Measurements from ENCODE around the gene CHST1. TPM values are rescaled to one million over a fixed set of nuclear protein-coding genes. Genes with fewer than 3 reads are reported as not detected.

The CHST1 gene
- total and polyA plus RNA-seq, 2 experiments from 2014 or later = 0.84 to 2.7 TPM

DNA sequence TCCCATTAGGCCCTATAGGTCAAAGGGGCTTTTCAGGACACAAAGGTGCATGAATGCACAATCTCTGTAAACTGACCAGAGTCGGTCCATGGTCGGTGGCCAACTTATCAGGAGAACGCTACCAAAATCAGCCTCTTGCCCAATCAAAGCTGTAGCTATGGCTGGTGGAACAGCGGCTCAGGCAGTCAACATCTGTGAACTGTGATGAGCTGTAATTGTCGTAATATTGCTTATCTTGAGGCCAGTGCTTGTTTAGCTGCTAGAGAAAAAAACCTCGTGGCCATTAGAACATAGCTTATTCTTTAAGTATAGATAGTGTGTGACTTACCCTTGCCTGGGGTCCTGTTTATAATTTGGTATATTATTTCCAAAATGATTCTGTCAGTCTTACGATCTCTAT lies 14.4 kb upstream of the CHST1 start:
- ATAC-seq = no peak

More for the DNA sequence above, 14.4 kb upstream of the CHST1 start:
- Mint-ChIP-seq H3K27me3 (ENCODE audit: insufficient read depth, low read depth, poor library complexity) (peaks cover 7% of the 10 kb centered on the region), H3K9me3 (no peaks in the 10 kb centered on the region), H3K4me1 (peaks cover 14% of the 10 kb centered on the region), H3K4me3 (no peak overlapping the region), H3K36me3 (ENCODE audit: low read depth) (no peaks in the 10 kb centered on the region), H3K27ac (no peak overlapping the region)
- Histone ChIP-seq H3K4me1 (ENCODE audit: insufficient read depth) (peaks cover 3% of the 10 kb centered on the region; the same call in 1 of the 2 replicates), H2AFZ (no peak overlapping the region), H3F3A (replicated peaks; ENCODE audit: low read depth) (no peaks in the 10 kb centered on the region), H3K79me2 (replicated peaks; ENCODE audit: insufficient read depth) (no peaks in the 10 kb centered on the region), H3K27me3 (ENCODE audit: insufficient read depth) (no peaks in the 10 kb centered on the region), H3K36me3 (ENCODE audit: insufficient read depth) (no peaks in the 10 kb centered on the region), H3K4me3 (no peak overlapping the region), H3K27ac (ENCODE audit: low read depth) (no peak overlapping the region), H3K4me2 (no peak overlapping the region), H3K9me2 (ENCODE audit: insufficient read depth) (no peaks in the 10 kb centered on the region; the same call in 1 of the 2 replicates), H4K20me1 (replicated peaks; ENCODE audit: insufficient read depth) (no peaks in the 10 kb centered on the region)
- no peak for DNase-seq (ENCODE audit: low spot score)
- TF ChIP-seq, protein P1, sequence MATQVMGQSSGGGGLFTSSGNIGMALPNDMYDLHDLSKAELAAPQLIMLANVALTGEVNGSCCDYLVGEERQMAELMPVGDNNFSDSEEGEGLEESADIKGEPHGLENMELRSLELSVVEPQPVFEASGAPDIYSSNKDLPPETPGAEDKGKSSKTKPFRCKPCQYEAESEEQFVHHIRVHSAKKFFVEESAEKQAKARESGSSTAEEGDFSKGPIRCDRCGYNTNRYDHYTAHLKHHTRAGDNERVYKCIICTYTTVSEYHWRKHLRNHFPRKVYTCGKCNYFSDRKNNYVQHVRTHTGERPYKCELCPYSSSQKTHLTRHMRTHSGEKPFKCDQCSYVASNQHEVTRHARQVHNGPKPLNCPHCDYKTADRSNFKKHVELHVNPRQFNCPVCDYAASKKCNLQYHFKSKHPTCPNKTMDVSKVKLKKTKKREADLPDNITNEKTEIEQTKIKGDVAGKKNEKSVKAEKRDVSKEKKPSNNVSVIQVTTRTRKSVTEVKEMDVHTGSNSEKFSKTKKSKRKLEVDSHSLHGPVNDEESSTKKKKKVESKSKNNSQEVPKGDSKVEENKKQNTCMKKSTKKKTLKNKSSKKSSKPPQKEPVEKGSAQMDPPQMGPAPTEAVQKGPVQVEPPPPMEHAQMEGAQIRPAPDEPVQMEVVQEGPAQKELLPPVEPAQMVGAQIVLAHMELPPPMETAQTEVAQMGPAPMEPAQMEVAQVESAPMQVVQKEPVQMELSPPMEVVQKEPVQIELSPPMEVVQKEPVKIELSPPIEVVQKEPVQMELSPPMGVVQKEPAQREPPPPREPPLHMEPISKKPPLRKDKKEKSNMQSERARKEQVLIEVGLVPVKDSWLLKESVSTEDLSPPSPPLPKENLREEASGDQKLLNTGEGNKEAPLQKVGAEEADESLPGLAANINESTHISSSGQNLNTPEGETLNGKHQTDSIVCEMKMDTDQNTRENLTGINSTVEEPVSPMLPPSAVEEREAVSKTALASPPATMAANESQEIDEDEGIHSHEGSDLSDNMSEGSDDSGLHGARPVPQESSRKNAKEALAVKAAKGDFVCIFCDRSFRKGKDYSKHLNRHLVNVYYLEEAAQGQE (IDR thresholded peaks at IDR 0.05; ENCODE audit: unreplicated experiment) = no peak
- TF ChIP-seq JUNB (IDR thresholded peaks at IDR 0.05; ENCODE audit: unreplicated experiment) (no peak), ZNF331 (CRISPR knock-in tag; IDR thresholded peaks at IDR 0.05; ENCODE audit: low read depth) (no peak), STAT1 (IDR thresholded peaks at IDR 0.05; ENCODE audit: unreplicated experiment) (no peak), NANOG (IDR thresholded peaks at IDR 0.05; ENCODE audit: borderline replicate concordance) (no peak), CREB1 (CRISPR knock-in tag; IDR thresholded peaks at IDR 0.05; ENCODE audit: low read depth) (no peak), EZH2phosphoT487 (IDR thresholded peaks at IDR 0.05; ENCODE audit: unreplicated experiment) (no peak), ZNF114 (CRISPR knock-in tag; IDR thresholded peaks at IDR 0.05) (no peak)
- TF ChIP-seq, protein P2, sequence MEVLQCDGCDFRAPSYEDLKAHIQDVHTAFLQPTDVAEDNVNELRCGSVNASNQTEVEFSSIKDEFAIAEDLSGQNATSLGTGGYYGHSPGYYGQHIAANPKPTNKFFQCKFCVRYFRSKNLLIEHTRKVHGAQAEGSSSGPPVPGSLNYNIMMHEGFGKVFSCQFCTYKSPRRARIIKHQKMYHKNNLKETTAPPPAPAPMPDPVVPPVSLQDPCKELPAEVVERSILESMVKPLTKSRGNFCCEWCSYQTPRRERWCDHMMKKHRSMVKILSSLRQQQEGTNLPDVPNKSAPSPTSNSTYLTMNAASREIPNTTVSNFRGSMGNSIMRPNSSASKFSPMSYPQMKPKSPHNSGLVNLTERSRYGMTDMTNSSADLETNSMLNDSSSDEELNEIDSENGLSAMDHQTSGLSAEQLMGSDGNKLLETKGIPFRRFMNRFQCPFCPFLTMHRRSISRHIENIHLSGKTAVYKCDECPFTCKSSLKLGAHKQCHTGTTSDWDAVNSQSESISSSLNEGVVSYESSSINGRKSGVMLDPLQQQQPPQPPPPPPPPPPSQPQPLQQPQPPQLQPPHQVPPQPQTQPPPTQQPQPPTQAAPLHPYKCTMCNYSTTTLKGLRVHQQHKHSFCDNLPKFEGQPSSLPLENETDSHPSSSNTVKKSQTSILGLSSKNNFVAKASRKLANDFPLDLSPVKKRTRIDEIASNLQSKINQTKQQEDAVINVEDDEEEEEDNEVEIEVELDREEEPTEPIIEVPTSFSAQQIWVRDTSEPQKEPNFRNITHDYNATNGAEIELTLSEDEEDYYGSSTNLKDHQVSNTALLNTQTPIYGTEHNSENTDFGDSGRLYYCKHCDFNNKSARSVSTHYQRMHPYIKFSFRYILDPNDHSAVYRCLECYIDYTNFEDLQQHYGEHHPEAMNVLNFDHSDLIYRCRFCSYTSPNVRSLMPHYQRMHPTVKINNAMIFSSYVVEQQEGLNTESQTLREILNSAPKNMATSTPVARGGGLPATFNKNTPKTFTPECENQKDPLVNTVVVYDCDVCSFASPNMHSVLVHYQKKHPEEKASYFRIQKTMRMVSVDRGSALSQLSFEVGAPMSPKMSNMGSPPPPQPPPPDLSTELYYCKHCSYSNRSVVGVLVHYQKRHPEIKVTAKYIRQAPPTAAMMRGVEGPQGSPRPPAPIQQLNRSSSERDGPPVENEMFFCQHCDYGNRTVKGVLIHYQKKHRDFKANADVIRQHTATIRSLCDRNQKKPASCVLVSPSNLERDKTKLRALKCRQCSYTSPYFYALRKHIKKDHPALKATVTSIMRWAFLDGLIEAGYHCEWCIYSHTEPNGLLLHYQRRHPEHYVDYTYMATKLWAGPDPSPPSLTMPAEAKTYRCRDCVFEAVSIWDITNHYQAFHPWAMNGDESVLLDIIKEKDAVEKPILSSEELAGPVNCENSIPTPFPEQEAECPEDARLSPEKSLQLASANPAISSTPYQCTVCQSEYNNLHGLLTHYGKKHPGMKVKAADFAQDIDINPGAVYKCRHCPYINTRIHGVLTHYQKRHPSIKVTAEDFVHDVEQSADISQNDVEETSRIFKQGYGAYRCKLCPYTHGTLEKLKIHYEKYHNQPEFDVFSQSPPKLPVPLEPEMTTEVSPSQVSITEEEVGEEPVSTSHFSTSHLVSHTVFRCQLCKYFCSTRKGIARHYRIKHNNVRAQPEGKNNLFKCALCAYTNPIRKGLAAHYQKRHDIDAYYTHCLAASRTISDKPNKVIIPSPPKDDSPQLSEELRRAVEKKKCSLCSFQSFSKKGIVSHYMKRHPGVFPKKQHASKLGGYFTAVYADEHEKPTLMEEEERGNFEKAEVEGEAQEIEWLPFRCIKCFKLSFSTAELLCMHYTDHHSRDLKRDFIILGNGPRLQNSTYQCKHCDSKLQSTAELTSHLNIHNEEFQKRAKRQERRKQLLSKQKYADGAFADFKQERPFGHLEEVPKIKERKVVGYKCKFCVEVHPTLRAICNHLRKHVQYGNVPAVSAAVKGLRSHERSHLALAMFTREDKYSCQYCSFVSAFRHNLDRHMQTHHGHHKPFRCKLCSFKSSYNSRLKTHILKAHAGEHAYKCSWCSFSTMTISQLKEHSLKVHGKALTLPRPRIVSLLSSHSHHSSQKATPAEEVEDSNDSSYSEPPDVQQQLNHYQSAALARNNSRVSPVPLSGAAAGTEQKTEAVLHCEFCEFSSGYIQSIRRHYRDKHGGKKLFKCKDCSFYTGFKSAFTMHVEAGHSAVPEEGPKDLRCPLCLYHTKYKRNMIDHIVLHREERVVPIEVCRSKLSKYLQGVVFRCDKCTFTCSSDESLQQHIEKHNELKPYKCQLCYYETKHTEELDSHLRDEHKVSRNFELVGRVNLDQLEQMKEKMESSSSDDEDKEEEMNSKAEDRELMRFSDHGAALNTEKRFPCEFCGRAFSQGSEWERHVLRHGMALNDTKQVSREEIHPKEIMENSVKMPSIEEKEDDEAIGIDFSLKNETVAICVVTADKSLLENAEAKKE (CRISPR knock-in tag; IDR thresholded peaks at IDR 0.05) = no peak
- TF ChIP-seq, protein P3, sequence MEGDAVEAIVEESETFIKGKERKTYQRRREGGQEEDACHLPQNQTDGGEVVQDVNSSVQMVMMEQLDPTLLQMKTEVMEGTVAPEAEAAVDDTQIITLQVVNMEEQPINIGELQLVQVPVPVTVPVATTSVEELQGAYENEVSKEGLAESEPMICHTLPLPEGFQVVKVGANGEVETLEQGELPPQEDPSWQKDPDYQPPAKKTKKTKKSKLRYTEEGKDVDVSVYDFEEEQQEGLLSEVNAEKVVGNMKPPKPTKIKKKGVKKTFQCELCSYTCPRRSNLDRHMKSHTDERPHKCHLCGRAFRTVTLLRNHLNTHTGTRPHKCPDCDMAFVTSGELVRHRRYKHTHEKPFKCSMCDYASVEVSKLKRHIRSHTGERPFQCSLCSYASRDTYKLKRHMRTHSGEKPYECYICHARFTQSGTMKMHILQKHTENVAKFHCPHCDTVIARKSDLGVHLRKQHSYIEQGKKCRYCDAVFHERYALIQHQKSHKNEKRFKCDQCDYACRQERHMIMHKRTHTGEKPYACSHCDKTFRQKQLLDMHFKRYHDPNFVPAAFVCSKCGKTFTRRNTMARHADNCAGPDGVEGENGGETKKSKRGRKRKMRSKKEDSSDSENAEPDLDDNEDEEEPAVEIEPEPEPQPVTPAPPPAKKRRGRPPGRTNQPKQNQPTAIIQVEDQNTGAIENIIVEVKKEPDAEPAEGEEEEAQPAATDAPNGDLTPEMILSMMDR (conservative IDR thresholded peaks at IDR 0.05; ENCODE audit: low read depth in 2 of 2) = no peak
- TF ChIP-seq, protein P4, sequence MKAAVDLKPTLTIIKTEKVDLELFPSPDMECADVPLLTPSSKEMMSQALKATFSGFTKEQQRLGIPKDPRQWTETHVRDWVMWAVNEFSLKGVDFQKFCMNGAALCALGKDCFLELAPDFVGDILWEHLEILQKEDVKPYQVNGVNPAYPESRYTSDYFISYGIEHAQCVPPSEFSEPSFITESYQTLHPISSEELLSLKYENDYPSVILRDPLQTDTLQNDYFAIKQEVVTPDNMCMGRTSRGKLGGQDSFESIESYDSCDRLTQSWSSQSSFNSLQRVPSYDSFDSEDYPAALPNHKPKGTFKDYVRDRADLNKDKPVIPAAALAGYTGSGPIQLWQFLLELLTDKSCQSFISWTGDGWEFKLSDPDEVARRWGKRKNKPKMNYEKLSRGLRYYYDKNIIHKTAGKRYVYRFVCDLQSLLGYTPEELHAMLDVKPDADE (IDR thresholded peaks at IDR 0.05) = no peak

Data from GM23338 (cell line).